Stomach (tissue), 4 donors: Measurements from ENCODE around the gene MARCHF6.

Source experiments
- POLR2A ChIP-seq, 4 donors: fragments of 450-650 bp; IDR thresholded peaks; one replicate each; pipeline ENCODE4 v1.6.1; 2016; ENCODE audit warnings: antibody characterized with exemption in 4 of 4, control low read depth in 2 of 4, mild to moderate bottlenecking in 1 of 4, moderate library complexity in 1 of 4
- POLR2AphosphoS5 ChIP-seq, 3 donors: sonication (generic); formaldehyde crosslinking; IDR thresholded peaks; one replicate each; pipeline ENCODE4 v1.6.1; 2016; ENCODE audit warnings: antibody characterized with exemption in 3 of 3
- TF ChIP-seq, protein P1 (sequence below), 7 experiments: fragments of 450-650 bp in 4 of 7; fragments of 200-600 bp in 3 of 7; sonication (generic) in 3 of 7; IDR thresholded peaks; one replicate each; pipeline ENCODE4 v1.5.1; 2016 to 2019; ENCODE audit warnings: antibody characterized with exemption in 7 of 7, control low read depth in 2 of 7, mild to moderate bottlenecking in 1 of 7

DNA sequence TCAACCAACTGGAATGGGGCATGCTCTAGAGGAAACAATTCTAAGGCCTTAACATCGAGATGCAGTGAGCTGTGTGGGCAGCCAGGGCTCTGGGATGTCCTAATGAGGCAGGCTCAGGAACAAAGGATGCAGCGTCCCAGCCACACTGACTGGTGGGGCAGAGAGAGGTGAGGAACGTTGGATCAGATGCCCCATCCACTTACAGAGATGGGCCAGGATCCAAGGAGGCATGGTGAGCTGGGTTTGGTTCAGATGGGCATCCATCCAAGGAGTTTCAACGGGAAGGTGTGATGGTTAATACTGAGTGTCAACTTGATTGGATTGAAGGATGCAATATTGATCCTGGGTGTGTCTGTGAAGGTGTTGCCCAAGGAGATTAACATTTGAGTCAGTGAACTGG is 15.5 kb upstream of the MARCHF6 start:
- TF ChIP-seq, protein P1, sequence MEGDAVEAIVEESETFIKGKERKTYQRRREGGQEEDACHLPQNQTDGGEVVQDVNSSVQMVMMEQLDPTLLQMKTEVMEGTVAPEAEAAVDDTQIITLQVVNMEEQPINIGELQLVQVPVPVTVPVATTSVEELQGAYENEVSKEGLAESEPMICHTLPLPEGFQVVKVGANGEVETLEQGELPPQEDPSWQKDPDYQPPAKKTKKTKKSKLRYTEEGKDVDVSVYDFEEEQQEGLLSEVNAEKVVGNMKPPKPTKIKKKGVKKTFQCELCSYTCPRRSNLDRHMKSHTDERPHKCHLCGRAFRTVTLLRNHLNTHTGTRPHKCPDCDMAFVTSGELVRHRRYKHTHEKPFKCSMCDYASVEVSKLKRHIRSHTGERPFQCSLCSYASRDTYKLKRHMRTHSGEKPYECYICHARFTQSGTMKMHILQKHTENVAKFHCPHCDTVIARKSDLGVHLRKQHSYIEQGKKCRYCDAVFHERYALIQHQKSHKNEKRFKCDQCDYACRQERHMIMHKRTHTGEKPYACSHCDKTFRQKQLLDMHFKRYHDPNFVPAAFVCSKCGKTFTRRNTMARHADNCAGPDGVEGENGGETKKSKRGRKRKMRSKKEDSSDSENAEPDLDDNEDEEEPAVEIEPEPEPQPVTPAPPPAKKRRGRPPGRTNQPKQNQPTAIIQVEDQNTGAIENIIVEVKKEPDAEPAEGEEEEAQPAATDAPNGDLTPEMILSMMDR (IDR thresholded peaks at IDR 0.05), result no peak
- TF ChIP-seq POLR2A (IDR thresholded peaks at IDR 0.05), result no peak
- no peak for TF ChIP-seq POLR2AphosphoS5 (IDR thresholded peaks at IDR 0.05)
